Fibroblast of mammary gland (primary cell): ENCODE measurements around the gene MASP1.

Experiments used
- DNase-seq: peaks from one replicate; pipeline ENCODE4 v3.0.0-alpha.2; 2010; ENCODE audit warnings: low read depth
- H3K4me3 ChIP-seq: 2 replicates; pipeline ENCODE4 v1.5.1; 2011; ENCODE audit warnings: low read depth, mild to moderate bottlenecking, low read length, moderate library complexity; ENCODE audit not compliant: control insufficient read depth
- TF ChIP-seq, protein P1 (sequence below): conservative IDR thresholded peaks from 2 replicates; pipeline ENCODE4 v1.5.1; 2011; ENCODE audit warnings: low read depth, low read length, inconsistent platforms; ENCODE audit not compliant: control insufficient read depth, insufficient read depth

Gene MASP1

DNA sequence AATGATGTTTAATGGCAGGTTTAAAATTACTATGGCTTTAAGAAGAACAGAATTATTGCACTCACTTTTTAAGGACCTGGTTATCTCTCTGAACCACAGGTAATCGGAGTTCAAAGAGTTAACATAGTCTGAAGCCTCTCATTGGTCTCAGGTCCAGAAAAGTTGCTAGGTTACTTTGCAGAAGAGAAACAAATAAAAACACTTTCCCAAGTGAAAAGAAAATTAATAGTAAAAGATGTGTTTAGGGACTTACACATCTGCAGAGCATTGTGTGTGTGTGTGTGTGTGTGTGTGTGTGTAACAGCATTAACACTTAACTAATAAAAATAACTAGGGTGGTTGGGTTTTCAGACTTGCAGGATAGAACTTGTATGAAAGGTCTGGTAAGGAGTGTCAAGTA, 1.0 kb downstream of the MASP1 start:
- no peak overlapping the region for H3K4me3 ChIP-seq
- DNase-seq, result no peak
- TF ChIP-seq, protein P1, sequence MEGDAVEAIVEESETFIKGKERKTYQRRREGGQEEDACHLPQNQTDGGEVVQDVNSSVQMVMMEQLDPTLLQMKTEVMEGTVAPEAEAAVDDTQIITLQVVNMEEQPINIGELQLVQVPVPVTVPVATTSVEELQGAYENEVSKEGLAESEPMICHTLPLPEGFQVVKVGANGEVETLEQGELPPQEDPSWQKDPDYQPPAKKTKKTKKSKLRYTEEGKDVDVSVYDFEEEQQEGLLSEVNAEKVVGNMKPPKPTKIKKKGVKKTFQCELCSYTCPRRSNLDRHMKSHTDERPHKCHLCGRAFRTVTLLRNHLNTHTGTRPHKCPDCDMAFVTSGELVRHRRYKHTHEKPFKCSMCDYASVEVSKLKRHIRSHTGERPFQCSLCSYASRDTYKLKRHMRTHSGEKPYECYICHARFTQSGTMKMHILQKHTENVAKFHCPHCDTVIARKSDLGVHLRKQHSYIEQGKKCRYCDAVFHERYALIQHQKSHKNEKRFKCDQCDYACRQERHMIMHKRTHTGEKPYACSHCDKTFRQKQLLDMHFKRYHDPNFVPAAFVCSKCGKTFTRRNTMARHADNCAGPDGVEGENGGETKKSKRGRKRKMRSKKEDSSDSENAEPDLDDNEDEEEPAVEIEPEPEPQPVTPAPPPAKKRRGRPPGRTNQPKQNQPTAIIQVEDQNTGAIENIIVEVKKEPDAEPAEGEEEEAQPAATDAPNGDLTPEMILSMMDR, result no peak

DNA sequence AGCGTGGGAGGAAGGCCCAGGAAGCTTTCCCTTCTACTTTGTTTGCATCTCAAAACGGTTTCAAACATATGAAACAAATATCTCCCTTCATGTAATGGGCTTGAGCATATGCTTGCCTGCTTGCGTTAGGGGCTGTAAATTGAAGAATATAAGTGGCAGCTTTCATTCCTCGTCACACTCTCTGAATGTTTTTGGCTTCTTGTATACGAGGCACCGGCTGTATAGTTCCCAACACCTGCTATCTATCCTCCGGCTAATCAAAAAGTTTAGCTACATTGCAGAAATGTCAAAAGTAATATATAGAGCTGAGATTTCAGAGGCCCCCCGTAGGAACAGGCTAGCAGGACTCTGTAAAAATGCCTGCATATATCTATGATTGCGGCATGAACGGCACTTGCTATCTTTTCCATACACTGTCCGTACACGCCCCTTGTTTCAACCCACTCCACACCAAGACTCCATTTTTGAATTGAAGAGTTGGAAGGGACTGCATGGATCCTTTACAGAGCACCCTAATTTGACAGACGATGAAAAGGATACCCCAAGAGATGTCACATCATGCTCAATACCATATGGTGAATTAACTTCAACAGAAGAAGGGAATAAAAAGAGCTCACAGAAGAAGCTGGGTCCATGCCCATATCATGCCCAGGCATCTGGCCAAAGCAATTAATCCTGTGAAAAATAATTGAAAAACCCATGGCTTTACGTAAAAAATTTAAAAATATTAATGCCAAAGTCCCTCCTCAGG, 2.5 kb downstream of the MASP1 start:
- DNase-seq, result no peak
- H3K4me3 ChIP-seq, result no peak overlapping the region
- TF ChIP-seq, protein P1, result no peak

DNA sequence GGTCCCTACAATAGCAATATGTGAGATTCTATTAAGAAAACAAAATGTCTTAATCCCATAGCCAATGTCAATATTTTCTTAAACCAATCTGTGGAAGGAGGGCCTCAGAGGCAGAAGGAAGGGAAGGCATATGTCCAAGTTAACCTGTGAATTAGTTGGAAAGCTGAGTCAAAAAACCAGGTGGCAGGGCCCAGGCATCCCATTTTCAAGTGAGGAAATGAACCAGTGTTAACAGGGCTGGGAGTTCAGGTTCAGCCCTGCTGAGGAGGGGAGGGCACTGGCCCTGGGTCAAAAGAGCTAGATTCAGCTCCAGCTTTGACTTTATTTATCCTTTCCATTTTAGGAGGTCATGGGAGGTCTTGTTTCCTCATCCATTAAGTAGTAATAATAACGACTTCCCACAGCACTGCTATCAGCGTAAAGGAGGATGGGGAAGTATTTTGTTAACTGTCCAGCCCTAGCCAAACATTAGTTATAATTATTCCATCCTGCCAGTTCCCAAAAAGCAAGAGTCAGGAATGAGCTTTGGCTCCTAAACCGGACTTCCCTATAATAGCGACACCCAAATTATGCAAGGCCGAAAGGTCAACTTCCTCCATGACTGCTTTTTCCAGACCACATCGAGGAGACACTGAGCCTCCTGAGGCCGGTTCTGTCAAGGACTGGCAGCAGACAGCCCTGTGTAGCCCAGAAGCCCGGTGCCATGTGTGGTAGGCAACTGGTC, 3.2 kb downstream of the MASP1 start:
- TF ChIP-seq, protein P1, result no peak
- H3K4me3 ChIP-seq, result no peak overlapping the region
- no peak for DNase-seq

DNA sequence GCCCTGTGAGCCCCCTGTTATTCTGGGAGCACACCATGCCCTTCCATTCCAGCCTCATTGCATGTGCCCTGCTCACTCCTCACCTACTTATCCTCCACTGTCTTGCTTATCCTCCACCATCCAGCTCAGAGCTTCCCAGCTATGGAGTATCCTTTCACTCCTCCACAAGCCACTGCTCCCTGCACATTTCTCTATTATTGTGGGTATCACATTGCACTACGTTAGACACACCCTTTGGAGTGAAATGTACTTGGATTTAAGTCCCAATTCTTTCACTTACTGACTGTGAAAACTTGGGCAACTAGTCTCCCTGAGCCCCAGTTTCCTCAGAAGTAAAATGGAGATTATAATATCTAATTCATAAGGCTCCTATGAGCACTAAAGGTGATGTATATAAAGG, 4.3 kb downstream of the MASP1 start:
- H3K4me3 ChIP-seq, result no peak overlapping the region
- TF ChIP-seq, protein P1, result no peak

DNA sequence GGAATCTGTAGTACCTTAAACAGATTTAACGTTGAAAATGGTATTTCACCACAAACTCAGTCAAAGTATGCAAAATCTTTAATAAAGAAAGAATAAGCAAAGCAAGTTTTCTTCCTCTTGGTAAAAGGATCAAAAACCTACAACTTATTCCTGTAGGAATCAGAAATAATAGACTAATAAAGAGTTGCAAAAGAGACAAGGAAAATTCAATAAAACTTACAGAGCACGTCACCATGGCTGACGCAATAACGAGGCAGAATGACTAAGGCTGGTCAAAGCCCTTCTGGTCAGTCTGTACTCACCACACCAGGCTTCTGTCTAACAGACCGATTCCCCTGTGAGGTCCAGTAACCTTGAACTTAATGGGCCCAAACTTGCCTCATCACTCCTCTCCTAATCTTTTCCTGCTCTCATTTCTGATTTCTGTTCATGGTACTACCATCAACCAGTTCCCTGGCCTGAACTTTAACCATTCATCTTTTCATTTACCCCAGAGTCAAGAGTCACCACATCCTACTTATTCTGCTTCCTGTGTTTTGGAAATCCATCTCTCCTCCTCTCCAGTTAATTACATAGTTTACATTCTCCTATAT, 5.0 kb downstream of the MASP1 start:
- TF ChIP-seq, protein P1, result no peak
- DNase-seq, result peak; percentile 98
- H3K4me3 ChIP-seq, result no peak overlapping the region

More for the DNA sequence above, 4.3 kb downstream of the MASP1 start:
- DNase-seq, result no peak

DNA sequence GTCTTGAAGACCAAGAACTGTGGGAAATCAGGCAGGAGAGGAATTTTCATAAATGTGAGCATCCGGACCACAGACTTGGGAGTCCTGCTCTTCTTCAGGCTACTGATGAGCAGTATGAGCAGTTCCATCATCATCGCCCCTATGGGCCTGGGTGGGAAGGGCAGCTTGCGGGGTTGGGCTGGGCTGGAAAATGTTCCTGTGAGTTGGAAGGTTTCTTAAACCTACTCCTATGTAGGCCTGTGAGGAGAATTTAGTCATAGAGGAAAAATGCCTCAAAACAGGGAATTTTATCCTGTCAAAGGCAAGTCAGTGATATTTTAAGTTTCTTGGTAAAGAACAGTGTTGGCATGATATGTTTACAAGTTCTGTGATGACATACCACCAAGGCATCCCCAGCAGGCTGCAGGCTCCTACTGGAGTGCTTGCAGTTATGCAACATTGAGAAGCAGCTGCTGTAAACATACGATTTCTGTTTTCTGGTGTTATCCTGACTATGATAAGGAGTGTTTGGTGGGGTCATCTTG, 10.3 kb downstream of the MASP1 start:
- TF ChIP-seq, protein P1, result peak; percentile 47
- DNase-seq, result peak; percentile 93
- H3K4me3 ChIP-seq, result no peak overlapping the region
